HG02798 (cell line): ENCODE measurements around the gene ZNF17.
A peak's percentile ranks its signal among the peaks of the same experiment; 100 is the strongest.

ENCODE experiments used
- ATAC-seq: cut with Tn5 transposase; IDR thresholded peaks from one replicate; pipeline ENCODE4 v1.9.1; 2021; ENCODE audit warnings: mild to moderate bottlenecking; ENCODE audit not compliant: unreplicated experiment, poor library complexity

The ZNF17 gene

GRCh38 chr19:57421037-57421436 is 10.1 kb downstream of the ZNF17 start:
- no peak for ATAC-seq

- peak; percentile 11 for ATAC-seq
These were observed 23.6 kb downstream of the ZNF17 start for GRCh38 chr19:57434386-57435061.

- ATAC-seq, result peak; percentile 97
These were observed 24.4 kb downstream of the ZNF17 start, which contains the start of gene ZNF749 for GRCh38 chr19:57435062-57435978. Gene ZNF749 (plus strand): TSS chr19:57435325. CDS start chr19:57435579, 254 bp downstream.

- no peak for ATAC-seq
These were observed 25.5 kb downstream of the ZNF17 start for GRCh38 chr19:57436417-57436816.

GRCh38 chr19:57437931-57438330 is 27.0 kb downstream of the ZNF17 start:
- no peak for ATAC-seq

GRCh38 chr19:57438925-57439324 is 28.0 kb downstream of the ZNF17 start:
- no peak for ATAC-seq

- ATAC-seq, result no peak
These were observed 31.2 kb downstream of the ZNF17 start for GRCh38 chr19:57441979-57442752.

GRCh38 chr19:57443121-57443696 is 32.2 kb downstream of the ZNF17 start:
- no peak for ATAC-seq

GRCh38 chr19:57452307-57452706 is 41.3 kb downstream of the ZNF17 start:
- ATAC-seq, result no peak

- no peak for ATAC-seq
These were observed 54.9 kb downstream of the ZNF17 start for GRCh38 chr19:57465680-57466381.

- ATAC-seq, result no peak
These were observed 55.5 kb downstream of the ZNF17 start for GRCh38 chr19:57466489-57466888.
